Loucy (cell line): ENCODE measurements around the gene MPHOSPH6.

Experiments used
- CTCF ChIP-seq: fragments of 200-600 bp; sonication (generic); conservative IDR thresholded peaks from 2 replicates; pipeline ENCODE4 v1.5.1; 2014; ENCODE audit warnings: mild to moderate bottlenecking, antibody characterized with exemption, low read length
- EZH2phosphoT487 ChIP-seq: fragments of 200-600 bp; IDR thresholded peaks from 2 replicates; pipeline ENCODE4 v1.6.1; 2018; ENCODE audit warnings: antibody characterized with exemption, mild to moderate bottlenecking, moderate library complexity, borderline replicate concordance

- no peak for TF ChIP-seq CTCF
- TF ChIP-seq EZH2phosphoT487: no peak
These were observed 22.5 kb downstream of the MPHOSPH6 start for GRCh38 chr16:82147546-82147945.
